ENCODE results near the gene IL33. TPM values are rescaled to one million over a fixed set of nuclear protein-coding genes. Genes with fewer than 3 reads are reported as not detected.

IL33 gene
- polyA plus RNA-seq, 1 donor (not counting 4 experiments of a cell fraction or from before 2014, with no cell fraction given): 7.8 TPM

GRCh38 chr9:6234014-6234413 is 18.4 kb downstream of the IL33 start:
- H3K4me1 ChIP-seq (ENCODE audit: control insufficient read depth, extremely low read depth, insufficient read depth, low read length): peaks cover 25% of the 10 kb centered on the region
- H3K79me2 ChIP-seq (ENCODE audit: control insufficient read depth, insufficient read depth, low read length): no peaks in the 10 kb centered on the region
- H4K20me1 ChIP-seq (ENCODE audit: control insufficient read depth, extremely low read depth, insufficient read depth, low read length): no peaks in the 10 kb centered on the region
- no peak overlapping the region for H3K9ac ChIP-seq (ENCODE audit: control insufficient read depth, extremely low read depth, insufficient read depth, low read length)
- TF ChIP-seq EZH2 (IDR thresholded peaks at IDR 0.05; ENCODE audit: low read length): no peak
- TF ChIP-seq, protein P1, sequence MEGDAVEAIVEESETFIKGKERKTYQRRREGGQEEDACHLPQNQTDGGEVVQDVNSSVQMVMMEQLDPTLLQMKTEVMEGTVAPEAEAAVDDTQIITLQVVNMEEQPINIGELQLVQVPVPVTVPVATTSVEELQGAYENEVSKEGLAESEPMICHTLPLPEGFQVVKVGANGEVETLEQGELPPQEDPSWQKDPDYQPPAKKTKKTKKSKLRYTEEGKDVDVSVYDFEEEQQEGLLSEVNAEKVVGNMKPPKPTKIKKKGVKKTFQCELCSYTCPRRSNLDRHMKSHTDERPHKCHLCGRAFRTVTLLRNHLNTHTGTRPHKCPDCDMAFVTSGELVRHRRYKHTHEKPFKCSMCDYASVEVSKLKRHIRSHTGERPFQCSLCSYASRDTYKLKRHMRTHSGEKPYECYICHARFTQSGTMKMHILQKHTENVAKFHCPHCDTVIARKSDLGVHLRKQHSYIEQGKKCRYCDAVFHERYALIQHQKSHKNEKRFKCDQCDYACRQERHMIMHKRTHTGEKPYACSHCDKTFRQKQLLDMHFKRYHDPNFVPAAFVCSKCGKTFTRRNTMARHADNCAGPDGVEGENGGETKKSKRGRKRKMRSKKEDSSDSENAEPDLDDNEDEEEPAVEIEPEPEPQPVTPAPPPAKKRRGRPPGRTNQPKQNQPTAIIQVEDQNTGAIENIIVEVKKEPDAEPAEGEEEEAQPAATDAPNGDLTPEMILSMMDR (optimal IDR thresholded peaks at IDR 0.05 in 1 of 3, IDR thresholded peaks at IDR 0.05 in 1 of 3, conservative IDR thresholded peaks at IDR 0.05 in 1 of 3; ENCODE audit: extremely low read depth in 1 of 3, insufficient read depth in 2 of 3, low read length in 3 of 3): no peak
- no peak overlapping the region for H3K4me3 ChIP-seq (ENCODE audit: control insufficient read depth in 2 of 3, extremely low read depth in 1 of 3, insufficient read depth in 2 of 3, low read depth in 1 of 3, low read length in 3 of 3)
- no peak overlapping the region for H2AFZ ChIP-seq (ENCODE audit: control insufficient read depth, low read length)
- no peaks in the 10 kb centered on the region for H3K36me3 ChIP-seq (ENCODE audit: control insufficient read depth in 2 of 2, extremely low read depth in 1 of 2, insufficient read depth in 2 of 2, low read length in 2 of 2)
- DNase-seq (ENCODE audit: low read depth, low spot score) (no peak), FAIRE-seq (no peak)
- dilution Hi-C loops (cut with MboI; ENCODE audit: extremely low pct_ligation_motif_present, low sequenced_read_pairs): no loop called here
- H3K4me2 ChIP-seq (ENCODE audit: control insufficient read depth, extremely low read depth, insufficient read depth, low read depth, low read length): no peak overlapping the region
- H3K9me1 ChIP-seq (ENCODE audit: control insufficient read depth, extremely low read depth, insufficient read depth, low read length): no peaks in the 10 kb centered on the region
- H3K27me3 ChIP-seq (ENCODE audit: control insufficient read depth, extremely low read depth, insufficient read depth, low read length): no peaks in the 10 kb centered on the region
- H3K9me3 ChIP-seq (ENCODE audit: control insufficient read depth, low read depth, low read length): no peaks in the 10 kb centered on the region
- no peak overlapping the region for H3K27ac ChIP-seq (ENCODE audit: control insufficient read depth, insufficient read depth, low read length)

- TF ChIP-seq EZH2 (IDR thresholded peaks at IDR 0.05; ENCODE audit: low read length): no peak
- TF ChIP-seq, protein P1 (optimal IDR thresholded peaks at IDR 0.05 in 1 of 3, IDR thresholded peaks at IDR 0.05 in 1 of 3, conservative IDR thresholded peaks at IDR 0.05 in 1 of 3; ENCODE audit: extremely low read depth in 1 of 3, insufficient read depth in 2 of 3, low read length in 3 of 3): no peak
- Histone ChIP-seq H4K20me1 (ENCODE audit: control insufficient read depth, extremely low read depth, insufficient read depth, low read length) (no peaks in the 10 kb centered on the region), H3K4me3 (ENCODE audit: control insufficient read depth in 2 of 3, extremely low read depth in 1 of 3, insufficient read depth in 2 of 3, low read depth in 1 of 3, low read length in 3 of 3) (no peak overlapping the region), H3K4me2 (ENCODE audit: control insufficient read depth, extremely low read depth, insufficient read depth, low read depth, low read length) (no peak overlapping the region), H3K27me3 (ENCODE audit: control insufficient read depth, extremely low read depth, insufficient read depth, low read length) (no peaks in the 10 kb centered on the region), H3K9ac (ENCODE audit: control insufficient read depth, extremely low read depth, insufficient read depth, low read length) (no peak overlapping the region), H3K79me2 (ENCODE audit: control insufficient read depth, insufficient read depth, low read length) (no peaks in the 10 kb centered on the region), H3K4me1 (ENCODE audit: control insufficient read depth, extremely low read depth, insufficient read depth, low read length) (peaks cover 11% of the 10 kb centered on the region), H3K27ac (ENCODE audit: control insufficient read depth, insufficient read depth, low read length) (no peak overlapping the region), H2AFZ (ENCODE audit: control insufficient read depth, low read length) (no peak overlapping the region), H3K9me1 (ENCODE audit: control insufficient read depth, extremely low read depth, insufficient read depth, low read length) (no peaks in the 10 kb centered on the region), H3K36me3 (ENCODE audit: control insufficient read depth in 2 of 2, extremely low read depth in 1 of 2, insufficient read depth in 2 of 2, low read length in 2 of 2) (no peaks in the 10 kb centered on the region), H3K9me3 (ENCODE audit: control insufficient read depth, low read depth, low read length) (no peaks in the 10 kb centered on the region)
- dilution Hi-C loops (cut with MboI; ENCODE audit: extremely low pct_ligation_motif_present, low sequenced_read_pairs): no loop called here
- no peak for DNase-seq (ENCODE audit: low read depth, low spot score)
- no peak for FAIRE-seq
Measured at GRCh38 chr9:6237267-6237666, 21.7 kb downstream of the IL33 start.

Measured in keratinocyte (primary cell).